Adipose tissue (tissue), 3 donors: Measurements from ENCODE around the gene ARHGAP26. TPM values are rescaled to one million over a fixed set of nuclear protein-coding genes. Genes with fewer than 3 reads are reported as not detected.

Experiments
- H3K27ac ChIP-seq: one replicate; pipeline ENCODE4 v1.5.1; 2013; ENCODE audit warnings: low read depth, low read length
- WGBS, 3 donors: extraction: QIAGEN DNeasy Blood & Tissue Kit; methylation state at CpG; one replicate each; pipeline ENCODE4 v1.1.7; 2013; 5-methylcytosine and 5-hydroxymethylcytosine counted together
- polyA plus RNA-seq, 3 donors: library from polyadenylated mRNA; stranded (reverse); fragments of 200-250 nt; gene quantifications; one replicate each; pipeline ENCODE4 v1.2.3, GENCODE V29; 2013
- donor health status: healthy with polysubstance abuse.
- donor health status: Bipolar disorder and iron deficiency.
- donor health status: healthy.

The ARHGAP26 gene
- polyA plus RNA-seq, 3 donors = 2.3 to 8.3 (median 6.5) TPM

DNA sequence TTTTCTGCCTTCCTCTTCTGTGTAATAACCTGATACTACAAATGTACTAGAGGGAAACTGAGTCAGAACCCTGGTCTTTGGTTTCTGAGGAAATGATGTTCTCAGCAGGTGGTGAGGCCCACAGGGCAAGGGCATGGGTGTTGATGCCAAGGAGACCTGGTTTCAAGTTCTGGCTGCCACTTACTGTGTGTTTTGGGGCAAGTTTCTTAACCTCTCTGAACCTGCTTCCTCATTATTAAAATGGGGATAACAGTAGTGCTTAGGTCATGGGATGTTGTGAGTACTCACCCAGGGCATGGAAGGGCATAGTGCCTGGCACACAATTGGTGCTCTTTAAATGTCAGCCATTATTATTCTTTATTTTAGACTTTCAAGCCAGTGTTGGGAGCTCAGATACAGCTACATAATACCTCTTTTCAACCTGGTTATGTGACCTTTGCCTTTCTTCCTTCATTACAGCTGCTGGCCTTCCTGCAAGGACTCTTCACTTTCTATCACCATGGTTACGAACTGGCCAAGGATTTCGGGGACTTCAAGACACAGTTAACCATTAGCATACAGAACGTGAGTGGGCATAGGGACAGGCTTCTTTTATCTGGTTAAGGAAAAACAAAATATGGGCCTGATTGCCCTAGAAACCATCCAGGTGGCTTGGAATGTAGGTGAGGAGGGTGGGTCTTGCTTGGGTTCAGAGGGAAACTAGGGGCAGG lies 131.5 kb downstream of the ARHGAP26 start:
- H3K27ac ChIP-seq = no peak overlapping the region
- 57 to 74% (median 72%) methylated on average over 3 of the region's 3 CpGs for WGBS, 3 donors

- H3K27ac ChIP-seq = no peak overlapping the region
- 73 to 80% (median 73%) methylated on average over 10 of the region's 10 CpGs for WGBS, 3 donors
Observed at GRCh38 chr5:142902186-142902965, 132.2 kb downstream of the ARHGAP26 start.

GRCh38 chr5:142904416-142904815 lies 134.2 kb downstream of the ARHGAP26 start:
- WGBS, 3 donors = 88 to 95% (median 93%) methylated on average over 4 of the region's 4 CpGs
- no peak overlapping the region for H3K27ac ChIP-seq

- WGBS, 3 donors = 88 to 94% (median 90%) methylated on average over 2 of the region's 2 CpGs
- H3K27ac ChIP-seq = no peak overlapping the region
Observed at GRCh38 chr5:142905348-142905747, 135.2 kb downstream of the ARHGAP26 start.

GRCh38 chr5:142906863-142907671 lies 136.9 kb downstream of the ARHGAP26 start:
- no peak overlapping the region for H3K27ac ChIP-seq
- 53 to 75% (median 67%) methylated on average over 7 of the region's 7 CpGs for WGBS, 3 donors

GRCh38 chr5:142908659-142909058 lies 138.5 kb downstream of the ARHGAP26 start:
- H3K27ac ChIP-seq = no peak overlapping the region
- 91 to 100% (median 91%) methylated on average over 3 of the region's 3 CpGs for WGBS, 3 donors

- WGBS, 3 donors = 85 to 93% (median 90%) methylated on average over 6 of the region's 6 CpGs
Observed at GRCh38 chr5:142910128-142910527, 140.0 kb downstream of the ARHGAP26 start.

DNA sequence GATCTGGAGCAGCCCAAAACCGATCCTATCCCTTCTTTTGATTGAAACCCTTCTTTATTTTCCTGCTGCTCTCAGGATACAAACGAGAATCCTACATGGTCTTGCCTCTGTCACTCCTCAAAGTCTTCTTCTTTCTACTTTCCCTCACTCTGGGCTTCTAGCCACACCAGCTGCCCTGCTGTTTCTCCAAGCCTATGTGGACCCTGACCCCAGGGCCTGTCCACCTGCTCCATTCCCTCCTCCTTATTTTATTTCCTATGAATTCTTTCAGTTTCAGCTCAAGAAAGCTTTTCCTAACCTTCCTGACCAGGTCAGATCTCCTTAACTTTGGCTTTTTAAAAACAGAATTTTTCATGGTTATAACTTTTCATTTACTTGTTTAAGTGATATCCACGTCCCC lies 141.0 kb downstream of the ARHGAP26 start:
- 76 to 91% (median 91%) methylated on average over 3 of the region's 3 CpGs for WGBS, 3 donors
- no peak overlapping the region for H3K27ac ChIP-seq

More at GRCh38 chr5:142910128-142910527, 140.0 kb downstream of the ARHGAP26 start:
- H3K27ac ChIP-seq = no peak overlapping the region

DNA sequence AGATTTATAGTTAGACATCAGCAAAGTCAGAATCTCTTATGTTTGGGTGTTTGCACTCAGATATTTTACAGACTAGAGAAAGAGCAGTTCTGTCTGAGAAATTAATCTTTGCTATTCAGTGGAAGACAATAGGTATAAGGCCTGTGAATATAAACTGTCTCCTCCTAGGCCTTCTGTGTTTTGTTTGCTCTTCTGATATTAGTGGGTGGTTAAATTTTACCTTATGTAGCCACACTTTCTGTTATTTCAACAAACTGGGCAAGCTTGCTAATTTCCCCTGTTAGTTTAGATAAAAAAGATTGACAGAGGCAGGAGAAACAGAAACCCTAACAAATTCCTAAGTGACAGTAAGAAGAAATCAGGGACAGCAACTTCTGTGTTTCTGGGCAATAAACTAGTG lies 141.6 kb downstream of the ARHGAP26 start:
- H3K27ac ChIP-seq = no peak overlapping the region

DNA sequence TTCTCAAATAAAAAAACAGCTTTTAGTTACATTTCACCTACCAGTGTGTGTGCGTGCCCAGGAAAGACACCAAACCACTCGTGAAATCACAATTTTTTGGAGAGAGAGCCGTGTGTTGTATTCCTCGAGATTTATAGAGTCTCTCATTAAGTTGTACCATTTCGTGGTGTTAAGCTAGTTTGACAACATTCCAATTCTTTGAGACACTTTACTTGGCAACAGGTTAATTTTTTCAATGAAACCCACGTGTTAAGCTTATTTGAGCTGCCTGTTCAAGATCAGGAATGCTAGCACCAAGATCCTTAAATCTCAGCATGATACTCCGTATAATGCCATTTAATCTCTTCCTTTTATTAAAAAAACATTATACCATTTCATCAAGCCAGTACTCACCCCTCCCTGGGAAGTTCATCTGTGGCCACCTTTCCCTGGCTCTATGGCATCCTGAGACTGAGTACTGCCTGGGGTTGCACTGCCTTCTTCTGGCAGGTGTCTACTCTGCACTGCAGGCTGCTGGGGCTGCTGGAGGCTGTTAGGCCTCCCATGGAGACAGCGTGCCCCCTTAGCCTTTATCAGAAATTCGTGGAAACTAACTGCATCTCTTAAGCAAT lies 143.7 kb downstream of the ARHGAP26 start:
- H3K27ac ChIP-seq = no peak overlapping the region

GRCh38 chr5:142915038-142915437 lies 144.9 kb downstream of the ARHGAP26 start:
- WGBS, 3 donors = 93 to 95% (median 94%) methylated on average over 8 of the region's 8 CpGs
- no peak overlapping the region for H3K27ac ChIP-seq

More for the DNA sequence above, 143.7 kb downstream of the ARHGAP26 start:
- 77 to 88% (median 86%) methylated on average over 9 of the region's 9 CpGs for WGBS, 3 donors

DNA sequence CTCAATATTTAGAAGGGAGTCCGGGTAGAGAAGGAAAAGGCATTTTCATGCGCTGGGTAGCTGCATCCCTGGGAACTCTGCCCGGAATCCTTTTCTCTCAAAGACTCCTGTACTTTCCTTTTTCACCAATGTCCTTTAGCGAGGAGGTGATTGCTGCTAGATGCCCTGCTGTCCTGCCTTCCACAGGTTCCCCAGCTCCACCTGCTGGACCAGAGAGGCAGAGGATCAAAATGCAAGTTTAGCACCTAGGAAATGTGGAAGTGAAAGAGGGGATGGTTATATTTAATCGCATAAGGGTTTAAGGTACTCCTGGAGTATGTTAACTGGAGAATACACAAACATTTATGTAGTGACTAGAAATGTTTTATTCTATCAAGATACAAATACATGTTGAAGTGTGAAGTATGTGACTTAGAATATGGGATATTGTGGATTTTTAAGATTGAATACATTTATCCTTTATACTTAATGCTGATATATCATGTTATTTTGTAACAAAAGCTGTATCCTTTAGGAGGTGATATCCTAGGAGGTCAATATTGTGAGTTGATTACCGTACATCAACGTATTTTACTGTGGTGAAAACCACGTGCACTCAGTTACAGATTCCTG lies 145.7 kb downstream of the ARHGAP26 start:
- no peak overlapping the region for H3K27ac ChIP-seq
- WGBS, 3 donors = 53 to 82% (median 80%) methylated on average over 8 of the region's 8 CpGs

- WGBS, 3 donors = 72 to 82% (median 81%) methylated on average over 7 of the region's 7 CpGs
- H3K27ac ChIP-seq = no peak overlapping the region
Observed at GRCh38 chr5:142918959-142919635, 148.9 kb downstream of the ARHGAP26 start.

DNA sequence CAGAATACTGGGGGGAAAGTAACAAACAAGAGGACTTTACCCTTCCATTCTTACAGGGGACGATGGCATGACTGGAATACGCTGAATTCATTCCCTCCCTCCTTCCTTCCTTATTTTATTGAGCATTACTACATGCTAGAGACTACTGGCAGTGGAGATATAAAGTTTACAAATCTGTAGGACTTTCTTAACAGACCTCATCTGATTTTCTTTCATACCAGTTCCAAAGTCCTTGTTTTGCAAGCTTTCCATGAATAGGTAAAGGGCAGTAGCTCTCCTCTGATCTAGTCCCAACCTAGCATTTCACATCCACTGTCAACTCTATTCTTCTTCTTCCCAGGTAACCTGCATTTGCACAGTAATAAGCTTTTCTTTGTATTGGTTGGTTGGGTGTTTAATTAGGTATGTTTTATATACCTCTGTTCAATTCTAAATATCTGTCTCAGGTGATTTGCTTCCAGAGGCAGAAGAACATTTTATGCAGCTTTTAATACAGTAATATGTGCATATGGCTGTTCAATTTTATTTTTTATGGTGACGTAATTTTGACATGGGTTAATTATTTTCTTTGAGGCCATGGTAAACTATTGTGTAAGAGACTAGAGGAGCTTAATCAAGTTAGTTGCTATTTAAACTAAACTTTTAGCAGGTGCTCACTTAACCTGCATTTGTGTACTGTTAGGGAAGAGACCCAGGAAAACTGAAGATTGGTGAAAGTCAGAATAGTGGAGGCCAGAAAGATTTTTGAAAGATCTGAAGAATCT lies 150.9 kb downstream of the ARHGAP26 start:
- WGBS, 3 donors = 58 to 82% (median 68%) methylated on average over 3 of the region's 3 CpGs

GRCh38 chr5:142922223-142922952 lies 152.2 kb downstream of the ARHGAP26 start:
- WGBS, 3 donors = 14 to 52% (median 38%) methylated on average over 1 of the region's 1 CpG

More for the DNA sequence above, 150.9 kb downstream of the ARHGAP26 start:
- H3K27ac ChIP-seq = no peak overlapping the region

GRCh38 chr5:142924135-142924883 lies 154.1 kb downstream of the ARHGAP26 start:
- H3K27ac ChIP-seq = no peak overlapping the region
- 70 to 100% (median 87%) methylated on average over 1 of the region's 1 CpG for WGBS, 3 donors

More at GRCh38 chr5:142922223-142922952, 152.2 kb downstream of the ARHGAP26 start:
- no peak overlapping the region for H3K27ac ChIP-seq
